Nephron progenitor cell (in vitro differentiated cells): Measurements from ENCODE around the gene BAG3.

Source experiments
- DNase-seq: peaks from one replicate; pipeline ENCODE4 v3.0.0; 2021
- H3K27ac Mint-ChIP-seq: 2 replicates; pipeline ENCODE4 v1.8.0; 2021; ENCODE audit warnings: mild to moderate bottlenecking, moderate library complexity, mixed read lengths
- H3K27me3 Mint-ChIP-seq: 2 replicates; pipeline ENCODE4 v1.8.0; 2021; ENCODE audit warnings: mild to moderate bottlenecking, low read depth, mixed read lengths; ENCODE audit not compliant: poor library complexity
- H3K36me3 Mint-ChIP-seq: 2 replicates; pipeline ENCODE4 v1.8.0; 2021; ENCODE audit warnings: low read depth, mixed read lengths
- H3K4me1 Mint-ChIP-seq: 2 replicates; pipeline ENCODE4 v1.8.0; 2021; ENCODE audit warnings: mixed read lengths
- H3K4me3 Mint-ChIP-seq: 2 replicates; pipeline ENCODE4 v1.8.0; 2021; ENCODE audit warnings: mild to moderate bottlenecking, moderate library complexity, mixed read lengths
- H3K9me3 Mint-ChIP-seq: 2 replicates; pipeline ENCODE4 v1.8.0; 2021; ENCODE audit warnings: mild to moderate bottlenecking, moderate library complexity, mixed read lengths
- TF ChIP-seq, protein P1 (sequence below): fragments of 200-600 bp; sonication (generic); IDR thresholded peaks from 2 replicates; pipeline ENCODE4 v1.5.0; 2021; ENCODE audit warnings: antibody characterized with exemption

Gene BAG3

GRCh38 chr10:119650692-119651513, at the start of gene BAG3:
TSS of gene BAG3 (plus strand) at chr10:119651380. CDS start at chr10:119651676, 296 bp downstream.
- H3K27ac Mint-ChIP-seq: peak within 1 kb of the TSS; percentile 94
- H3K27me3 Mint-ChIP-seq: peaks cover 10% of the 10 kb centered on the region
- H3K4me3 Mint-ChIP-seq: peak within 1 kb of the TSS; percentile 91
- TF ChIP-seq, protein P1, sequence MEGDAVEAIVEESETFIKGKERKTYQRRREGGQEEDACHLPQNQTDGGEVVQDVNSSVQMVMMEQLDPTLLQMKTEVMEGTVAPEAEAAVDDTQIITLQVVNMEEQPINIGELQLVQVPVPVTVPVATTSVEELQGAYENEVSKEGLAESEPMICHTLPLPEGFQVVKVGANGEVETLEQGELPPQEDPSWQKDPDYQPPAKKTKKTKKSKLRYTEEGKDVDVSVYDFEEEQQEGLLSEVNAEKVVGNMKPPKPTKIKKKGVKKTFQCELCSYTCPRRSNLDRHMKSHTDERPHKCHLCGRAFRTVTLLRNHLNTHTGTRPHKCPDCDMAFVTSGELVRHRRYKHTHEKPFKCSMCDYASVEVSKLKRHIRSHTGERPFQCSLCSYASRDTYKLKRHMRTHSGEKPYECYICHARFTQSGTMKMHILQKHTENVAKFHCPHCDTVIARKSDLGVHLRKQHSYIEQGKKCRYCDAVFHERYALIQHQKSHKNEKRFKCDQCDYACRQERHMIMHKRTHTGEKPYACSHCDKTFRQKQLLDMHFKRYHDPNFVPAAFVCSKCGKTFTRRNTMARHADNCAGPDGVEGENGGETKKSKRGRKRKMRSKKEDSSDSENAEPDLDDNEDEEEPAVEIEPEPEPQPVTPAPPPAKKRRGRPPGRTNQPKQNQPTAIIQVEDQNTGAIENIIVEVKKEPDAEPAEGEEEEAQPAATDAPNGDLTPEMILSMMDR: no peak
- DNase-seq: peak; percentile 88
- no peaks in the 10 kb centered on the region for H3K9me3 Mint-ChIP-seq
- H3K4me1 Mint-ChIP-seq: peaks cover 45% of the 10 kb centered on the region
- H3K36me3 Mint-ChIP-seq: peaks cover 16% of the 10 kb centered on the region

DNA sequence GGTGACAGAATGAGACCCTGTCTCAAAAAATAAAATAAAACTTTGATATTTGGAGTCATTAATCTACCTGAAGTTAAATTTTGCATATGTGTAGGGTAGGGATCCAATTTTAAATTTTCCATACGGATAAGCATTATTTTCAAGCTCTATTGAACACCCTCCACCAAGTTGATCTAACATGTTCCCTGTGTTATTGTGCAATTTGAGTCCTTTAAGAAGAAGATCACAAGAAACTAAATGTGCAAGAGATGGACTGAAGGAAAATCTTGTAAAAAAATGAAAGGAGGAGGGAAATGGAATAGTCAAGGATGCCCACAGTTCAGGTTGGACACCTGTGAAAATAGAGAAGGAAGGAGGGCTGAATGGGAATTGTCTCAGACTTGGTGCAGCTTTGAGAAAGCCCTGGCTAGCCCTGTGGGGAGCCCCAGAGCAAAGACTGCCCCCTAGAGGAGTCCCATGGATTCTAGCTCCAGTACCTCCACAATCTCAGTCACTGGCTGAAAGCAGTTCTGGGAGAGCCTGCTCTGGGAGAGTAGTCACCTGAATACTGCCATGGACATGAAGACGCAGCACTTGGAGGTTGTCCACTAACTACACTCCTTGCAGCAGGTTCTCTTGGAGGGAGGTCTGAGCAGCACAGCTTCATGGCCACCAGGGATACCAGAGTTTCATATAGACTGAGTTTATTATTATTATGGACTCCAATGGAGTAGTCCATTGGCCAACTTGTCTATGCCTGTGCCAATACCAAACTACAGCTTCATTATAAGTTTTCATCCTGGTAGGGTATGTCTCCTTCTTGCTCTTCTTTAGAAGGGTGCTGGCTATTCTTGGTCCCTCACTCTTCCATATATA, 48.7 kb upstream of the BAG3 start:
- H3K27ac Mint-ChIP-seq: no peak overlapping the region
- no peak overlapping the region for H3K4me3 Mint-ChIP-seq
- H3K4me1 Mint-ChIP-seq: peaks cover 6% of the 10 kb centered on the region
- DNase-seq: peak; percentile 16
- TF ChIP-seq, protein P1: peak; percentile 21
- H3K27me3 Mint-ChIP-seq: peaks cover 9% of the 10 kb centered on the region
- H3K36me3 Mint-ChIP-seq: peaks cover 8% of the 10 kb centered on the region
- H3K9me3 Mint-ChIP-seq: peaks cover 11% of the 10 kb centered on the region

GRCh38 chr10:119604468-119604867, 46.7 kb upstream of the BAG3 start:
- H3K4me3 Mint-ChIP-seq: no peak overlapping the region

GRCh38 chr10:119608316-119609155, 42.6 kb upstream of the BAG3 start:
- Mint-ChIP-seq H3K27me3 (peaks cover 26% of the 10 kb centered on the region), H3K27ac (no peak overlapping the region), H3K36me3 (no peaks in the 10 kb centered on the region), H3K4me1 (no peaks in the 10 kb centered on the region), H3K9me3 (peaks cover 13% of the 10 kb centered on the region), H3K4me3 (peak overlapping the region; percentile 10)
- peak; percentile 44 for DNase-seq
- TF ChIP-seq, protein P1: peak; percentile 51

More at GRCh38 chr10:119604468-119604867, 46.7 kb upstream of the BAG3 start:
- Mint-ChIP-seq H3K36me3 (no peaks in the 10 kb centered on the region), H3K9me3 (peaks cover 3% of the 10 kb centered on the region), H3K4me1 (no peaks in the 10 kb centered on the region), H3K27ac (no peak overlapping the region), H3K27me3 (peaks cover 18% of the 10 kb centered on the region)
- DNase-seq: no peak
- TF ChIP-seq, protein P1: no peak

DNA sequence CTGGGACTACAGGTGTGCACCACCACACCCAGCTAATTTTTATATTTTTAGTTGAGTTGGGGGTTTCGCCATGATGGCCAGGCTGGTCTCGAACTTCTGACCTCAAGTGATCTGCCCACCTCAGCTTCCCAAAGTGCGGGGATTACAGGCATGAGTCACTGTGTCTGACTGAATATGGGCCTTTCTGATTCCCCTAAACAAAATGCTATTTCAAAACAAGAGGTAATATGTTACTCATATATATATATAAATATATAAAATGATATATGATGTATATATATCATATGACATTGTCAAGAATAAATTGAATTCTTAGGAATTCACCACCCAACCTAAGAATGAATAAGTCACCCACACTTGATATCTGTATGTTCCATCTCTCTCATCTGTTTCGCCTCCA, 41.7 kb upstream of the BAG3 start:
- H3K36me3 Mint-ChIP-seq: no peaks in the 10 kb centered on the region

More for the DNA sequence above, 41.7 kb upstream of the BAG3 start:
- H3K27ac Mint-ChIP-seq: no peak overlapping the region
- peaks cover 30% of the 10 kb centered on the region for H3K27me3 Mint-ChIP-seq
- DNase-seq: no peak
- no peak overlapping the region for H3K4me3 Mint-ChIP-seq
- H3K4me1 Mint-ChIP-seq: no peaks in the 10 kb centered on the region
- H3K9me3 Mint-ChIP-seq: peaks cover 16% of the 10 kb centered on the region
- TF ChIP-seq, protein P1: no peak
